ENCODE measurements around the gene MARK1. TPM values are rescaled to one million over a fixed set of nuclear protein-coding genes. Genes with fewer than 3 reads are reported as not detected.
"Not testable (repeated sequence)": the region's sequence is repeated elsewhere in the genome, so short reads cannot be mapped to it uniquely, and the experiment has no call there.

The MARK1 gene
- total and polyA plus RNA-seq, 11 donors, result 4.0 to 25.1 (median 16.3) TPM

GRCh38 chr1:220677251-220677650 is 149.3 kb downstream of the MARK1 start:
- no peaks in the 10 kb centered on the region for H3K9me3 ChIP-seq
- WGBS, 4 donors, result 57 to 68% (median 64%) methylated on average over 2 of the region's 2 CpGs
- H3K36me3 ChIP-seq, result no peaks in the 10 kb centered on the region
- ATAC-seq, result no peak
- H3K4me3 ChIP-seq, result no peak overlapping the region
- H3K27ac ChIP-seq, result no peak overlapping the region
- no peak for DNase-seq
- H3K27me3 ChIP-seq, result no peaks in the 10 kb centered on the region
- intact Hi-C loops (cut with DNase I), result no loop called here
- H3K4me1 ChIP-seq, result peaks cover 0 to 3% (median 0%) of the 10 kb centered on the region in 12 donors
- TF ChIP-seq POLR2A (IDR thresholded peaks at IDR 0.05), result no peak
- TF ChIP-seq CTCF (IDR thresholded peaks at IDR 0.05), result no peak

GRCh38 chr1:220680085-220680687 is 152.2 kb downstream of the MARK1 start:
- 24 to 29% (median 27%) methylated on average over 7 of the region's 7 CpGs for WGBS, 4 donors
- ATAC-seq, result peak in 3 of 4 donors; percentile 66 to 78 (median 74)
- intact Hi-C loops (cut with DNase I), result loop anchor here in 9 of 10 donors (1.0 to 5.0 kb wide), 8 partner anchors 53 to 102 kb away; no protein-coding TSS in a partner anchor

GRCh38 chr1:220681220-220681880 is 153.4 kb downstream of the MARK1 start:
- Histone ChIP-seq H3K9me3 (no peaks in the 10 kb centered on the region), H3K27ac (no peak overlapping the region), H3K4me3 (peak overlapping the region in 4 of 12 donors; percentile 1 to 25 (median 22)), H3K36me3 (no peaks in the 10 kb centered on the region), H3K4me1 (peaks cover 0 to 3% (median 0%) of the 10 kb centered on the region in 12 donors), H3K27me3 (no peaks in the 10 kb centered on the region)
- WGBS, 4 donors, result 71 to 82% (median 80%) methylated on average over 10 of the region's 10 CpGs
- ATAC-seq, result no peak
- DNase-seq, result no peak
- intact Hi-C loops (cut with DNase I), result loop anchor here in 8 of 10 donors (2.0 to 5.0 kb wide), 5 partner anchors 51 to 101 kb away; no protein-coding TSS in a partner anchor
- TF ChIP-seq POLR2A (IDR thresholded peaks at IDR 0.05), result no peak
- no peak for TF ChIP-seq CTCF (IDR thresholded peaks at IDR 0.05)

More at GRCh38 chr1:220680085-220680687, 152.2 kb downstream of the MARK1 start:
- no peak for TF ChIP-seq POLR2A (IDR thresholded peaks at IDR 0.05)
- TF ChIP-seq CTCF (IDR thresholded peaks at IDR 0.05), result peak; percentile 68 to 83 (median 80)
- Histone ChIP-seq H3K4me3 (no peak overlapping the region), H3K4me1 (peaks cover 0 to 3% (median 0%) of the 10 kb centered on the region in 12 donors), H3K27ac (no peak overlapping the region), H3K36me3 (no peaks in the 10 kb centered on the region), H3K27me3 (no peaks in the 10 kb centered on the region), H3K9me3 (no peaks in the 10 kb centered on the region)
- no peak for DNase-seq

- H3K4me3 ChIP-seq, result no peak overlapping the region
- H3K9me3 ChIP-seq, result no peaks in the 10 kb centered on the region
- DNase-seq (no peak), ATAC-seq (no peak)
- 90 to 96% (median 94%) methylated on average over 15 to 17 of the region's 17 CpGs for WGBS, 4 donors
- peaks cover 0 to 3% (median 0%) of the 10 kb centered on the region in 12 donors for H3K4me1 ChIP-seq
- H3K36me3 ChIP-seq, result no peaks in the 10 kb centered on the region
- TF ChIP-seq CTCF (IDR thresholded peaks at IDR 0.05) (no peak), POLR2A (IDR thresholded peaks at IDR 0.05) (no peak)
- no peak overlapping the region for H3K27ac ChIP-seq
- no peaks in the 10 kb centered on the region for H3K27me3 ChIP-seq
- intact Hi-C loops (cut with DNase I), result loop anchor here in 3 of 10 donors (5.0 kb wide), 3 partner anchors 89 to 99 kb away; no protein-coding TSS in a partner anchor
These were observed 155.1 kb downstream of the MARK1 start for GRCh38 chr1:220682901-220683576.

GRCh38 chr1:220683716-220684115 is 155.8 kb downstream of the MARK1 start:
- not testable (repeated sequence) for H3K36me3 ChIP-seq, H3K27ac ChIP-seq, H3K27me3 ChIP-seq, ATAC-seq, H3K9me3 ChIP-seq, H3K4me1 ChIP-seq, DNase-seq, H3K4me3 ChIP-seq
- intact Hi-C loops (cut with DNase I), result loop anchor here in 3 of 10 donors (5.0 kb wide), 3 partner anchors 89 to 99 kb away; no protein-coding TSS in a partner anchor
- 93 to 99% (median 95%) methylated on average over 12 of the region's 12 CpGs for WGBS, 4 donors

Data from heart left ventricle (tissue), 16 donors.